Activated T-cell treated with anti-CD3 and anti-CD28 coated beads for 4 hours (primary cell): Measurements from ENCODE around the gene TRANK1.
"Not testable (repeated sequence)": the region's sequence is repeated elsewhere in the genome, so short reads cannot be mapped to it uniquely, and the experiment has no call there.

Source experiments
- DNase-seq: peaks from one replicate; pipeline ENCODE4 v3.0.0-alpha.2; 2020

The TRANK1 gene

DNA sequence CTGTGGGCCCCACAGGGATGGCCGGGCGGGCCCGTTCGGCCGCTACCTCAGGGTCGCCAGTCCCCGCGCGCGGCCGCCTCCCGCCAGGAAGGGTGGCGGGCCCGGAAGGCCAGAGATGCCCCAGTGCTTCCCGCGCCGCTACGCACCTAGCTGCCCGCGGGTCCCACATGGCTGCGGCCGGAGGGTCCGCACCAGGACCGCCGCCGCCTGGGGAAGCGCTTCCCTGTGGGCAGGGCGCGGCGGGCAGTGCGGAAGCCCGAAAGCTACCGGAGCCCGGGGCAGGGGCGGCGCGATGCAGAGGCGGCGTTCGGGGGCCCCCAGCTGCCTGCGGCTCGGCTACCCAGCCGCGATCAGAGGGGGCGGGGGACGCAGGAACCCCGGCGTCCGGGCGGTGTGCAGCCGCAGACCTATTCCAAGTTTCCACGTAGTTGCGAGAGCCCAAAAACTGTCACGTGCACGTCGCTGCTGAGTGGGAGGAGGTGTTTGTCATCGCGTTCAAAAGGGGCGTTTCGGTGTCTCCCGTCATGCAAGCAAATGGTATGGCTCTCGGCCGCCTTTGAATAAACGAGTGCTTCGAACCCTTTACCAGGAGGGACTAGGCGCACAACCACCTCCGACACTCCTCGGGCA lies at the start of gene TRANK1:
TRANK1 (minus strand) TSS at position 414 of the 630 bp plus-strand sequence; CDS start at position 169, 245 bp downstream.
- peak; percentile 79 for DNase-seq

DNA sequence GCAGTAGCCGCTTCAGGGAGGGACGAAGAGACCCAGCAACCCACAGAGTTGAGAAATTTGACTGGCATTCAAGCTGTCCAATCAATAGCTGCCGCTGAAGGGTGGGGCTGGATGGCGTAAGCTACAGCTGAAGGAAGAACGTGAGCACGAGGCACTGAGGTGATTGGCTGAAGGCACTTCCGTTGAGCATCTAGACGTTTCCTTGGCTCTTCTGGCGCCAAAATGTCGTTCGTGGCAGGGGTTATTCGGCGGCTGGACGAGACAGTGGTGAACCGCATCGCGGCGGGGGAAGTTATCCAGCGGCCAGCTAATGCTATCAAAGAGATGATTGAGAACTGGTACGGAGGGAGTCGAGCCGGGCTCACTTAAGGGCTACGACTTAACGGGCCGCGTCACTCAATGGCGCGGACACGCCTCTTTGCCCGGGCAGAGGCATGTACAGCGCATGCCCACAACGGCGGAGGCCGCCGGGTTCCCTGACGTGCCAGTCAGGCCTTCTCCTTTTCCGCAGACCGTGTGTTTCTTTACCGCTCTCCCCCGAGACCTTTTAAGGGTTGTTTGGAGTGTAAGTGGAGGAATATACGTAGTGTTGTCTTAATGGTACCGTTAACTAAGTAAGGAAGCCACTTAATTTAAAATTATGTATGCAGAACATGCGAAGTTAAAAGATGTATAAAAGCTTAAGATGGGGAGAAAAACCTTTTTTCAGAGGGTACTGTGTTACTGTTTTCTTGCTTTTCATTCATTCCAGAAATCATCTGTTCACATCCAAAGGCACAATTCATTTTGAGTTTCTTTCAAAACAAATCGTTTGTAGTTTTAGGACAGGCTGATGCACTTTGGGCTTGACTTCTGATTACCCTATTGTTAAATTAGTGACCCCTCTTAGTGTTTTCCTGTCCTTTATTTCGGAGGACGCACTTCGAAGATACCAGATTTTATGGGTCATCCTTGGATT lies 48.8 kb upstream of the TRANK1 start, which contains the start of gene MLH1:
MLH1 (plus strand) TSS at position 193 of the 958 bp plus-strand sequence; CDS start at position 223, 30 bp downstream.
- DNase-seq = peak; percentile 99

DNA sequence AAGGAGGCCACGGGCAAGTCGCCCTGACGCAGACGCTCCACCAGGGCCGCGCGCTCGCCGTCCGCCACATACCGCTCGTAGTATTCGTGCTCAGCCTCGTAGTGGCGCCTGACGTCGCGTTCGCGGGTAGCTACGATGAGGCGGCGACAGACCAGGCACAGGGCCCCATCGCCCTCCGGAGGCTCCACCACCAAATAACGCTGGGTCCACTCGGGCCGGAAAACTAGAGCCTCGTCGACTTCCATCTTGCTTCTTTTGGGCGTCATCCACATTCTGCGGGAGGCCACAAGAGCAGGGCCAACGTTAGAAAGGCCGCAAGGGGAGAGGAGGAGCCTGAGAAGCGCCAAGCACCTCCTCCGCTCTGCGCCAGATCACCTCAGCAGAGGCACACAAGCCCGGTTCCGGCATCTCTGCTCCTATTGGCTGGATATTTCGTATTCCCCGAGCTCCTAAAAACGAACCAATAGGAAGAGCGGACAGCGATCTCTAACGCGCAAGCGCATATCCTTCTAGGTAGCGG lies 48.0 kb upstream of the TRANK1 start, which contains the start of gene EPM2AIP1:
EPM2AIP1 (minus strand) TSS at position 326 of the 520 bp plus-strand sequence; CDS start at position 272, 54 bp downstream.
- no peak for DNase-seq

DNA sequence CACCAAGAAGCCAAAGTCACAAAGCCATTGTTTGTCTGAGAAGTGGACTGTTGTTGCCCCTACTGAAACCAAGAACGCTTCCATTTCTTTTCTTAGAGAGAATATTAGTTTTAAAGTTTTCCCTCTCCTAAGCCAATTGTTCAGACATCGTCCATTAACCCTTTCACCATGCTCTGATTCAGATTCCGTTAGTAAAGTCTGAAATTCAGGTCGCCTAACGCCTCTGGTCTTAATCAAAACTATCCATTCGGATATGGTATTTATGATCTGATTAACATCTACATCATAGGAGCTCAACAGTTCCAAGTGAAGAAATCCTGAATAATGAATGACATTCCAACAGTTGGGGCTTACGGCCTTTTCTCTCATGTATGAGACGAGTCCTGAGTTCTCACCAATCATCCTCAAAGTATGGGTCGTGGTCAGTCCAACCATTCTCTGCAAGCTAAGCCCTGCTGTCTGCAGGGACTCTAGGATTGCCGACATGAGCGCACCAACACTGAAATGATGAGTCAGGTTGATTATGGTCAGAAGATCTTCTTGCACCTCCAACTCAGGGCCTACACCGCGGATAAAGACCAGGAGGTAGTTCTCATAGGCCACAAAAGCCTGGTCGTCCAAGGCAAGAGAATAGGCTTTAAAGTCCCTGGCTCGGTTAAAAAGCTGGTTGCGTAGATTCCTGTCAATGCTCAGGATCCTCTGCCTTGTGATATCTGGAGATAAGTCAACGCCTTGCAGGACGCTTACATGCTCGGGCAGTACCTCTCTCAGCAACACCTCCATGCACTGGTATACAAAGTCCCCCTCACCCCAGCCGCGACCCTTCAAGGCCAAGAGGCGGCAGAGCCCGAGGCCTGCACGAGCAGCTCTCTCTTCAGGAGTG lies 47.3 kb upstream of the TRANK1 start:
- no peak for DNase-seq

DNA sequence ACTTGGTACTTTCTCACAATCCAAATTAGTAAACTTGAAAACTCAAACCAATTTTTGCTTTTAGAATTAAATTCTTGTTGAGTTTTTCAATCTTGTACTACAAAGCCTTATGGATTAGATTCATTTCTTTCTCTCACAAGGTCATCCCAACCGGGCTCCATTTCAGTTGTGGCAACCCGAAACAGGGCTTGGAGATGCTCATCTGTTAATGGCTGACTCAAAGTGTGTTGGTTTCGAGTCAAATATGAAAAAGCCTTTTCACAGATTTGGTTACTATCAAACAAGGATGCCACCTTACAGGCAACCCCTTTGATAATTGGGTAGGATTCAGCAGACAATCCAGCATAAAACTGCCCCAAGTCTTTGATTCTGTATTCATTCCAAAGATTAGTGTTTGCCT lies 46.3 kb upstream of the TRANK1 start:
- no peak for DNase-seq

DNA sequence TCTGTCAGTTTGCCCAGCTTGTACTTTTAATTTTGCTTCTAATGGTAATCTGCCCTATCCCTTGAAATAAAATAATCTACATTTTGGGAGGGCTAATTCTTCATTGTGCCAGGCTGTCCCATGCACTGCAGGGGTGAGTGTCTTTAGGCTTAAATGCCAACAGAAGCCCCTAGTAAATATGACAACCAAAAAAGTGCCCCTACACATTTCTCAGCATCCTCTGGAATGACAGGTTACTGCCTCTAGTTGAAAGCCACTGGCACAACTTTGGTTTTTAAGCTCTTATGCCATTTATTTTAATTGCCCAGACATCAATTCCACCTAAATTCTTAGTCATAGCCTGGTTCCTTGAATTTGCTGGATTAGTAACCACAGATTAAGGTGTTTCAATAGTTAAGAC lies 44.7 kb upstream of the TRANK1 start:
- DNase-seq = no peak

DNA sequence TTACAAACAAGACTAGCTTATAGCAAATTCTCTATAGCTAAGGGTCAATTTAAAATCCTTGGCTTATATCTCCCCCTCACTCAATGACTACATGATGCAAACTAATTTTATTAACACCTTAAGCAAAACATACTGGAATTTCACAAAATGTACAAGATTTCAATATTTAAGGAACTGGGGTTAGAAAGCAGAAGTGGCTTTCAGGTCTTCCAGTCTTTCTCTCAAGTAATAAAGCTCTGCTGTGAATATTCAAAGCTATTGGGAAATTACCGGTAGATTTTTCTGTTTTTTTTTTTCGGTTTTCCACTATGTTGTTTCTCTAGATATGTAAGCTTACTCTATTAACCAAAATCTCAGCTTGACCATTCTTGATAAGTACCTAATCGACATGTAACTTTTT lies 44.2 kb upstream of the TRANK1 start:
- no peak for DNase-seq

DNA sequence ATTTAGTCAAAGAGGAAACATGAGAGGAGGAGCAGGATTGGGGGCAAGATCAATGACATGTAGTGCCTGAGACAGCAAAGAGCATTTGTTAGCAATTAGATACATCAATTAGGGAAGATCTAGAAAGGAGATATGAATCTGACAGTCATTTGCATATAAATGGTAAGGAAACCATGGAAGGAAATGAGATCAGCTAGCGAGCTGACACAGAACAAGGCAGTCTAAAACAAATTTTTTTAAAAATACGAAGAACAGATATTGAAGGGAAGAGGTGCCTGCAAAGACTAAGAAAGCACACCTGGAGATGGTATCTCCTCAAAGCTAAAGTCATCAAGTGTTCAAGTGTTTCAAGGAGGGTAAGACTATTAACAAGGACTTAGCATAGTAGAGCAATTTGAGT lies 43.5 kb upstream of the TRANK1 start:
- no peak for DNase-seq

DNA sequence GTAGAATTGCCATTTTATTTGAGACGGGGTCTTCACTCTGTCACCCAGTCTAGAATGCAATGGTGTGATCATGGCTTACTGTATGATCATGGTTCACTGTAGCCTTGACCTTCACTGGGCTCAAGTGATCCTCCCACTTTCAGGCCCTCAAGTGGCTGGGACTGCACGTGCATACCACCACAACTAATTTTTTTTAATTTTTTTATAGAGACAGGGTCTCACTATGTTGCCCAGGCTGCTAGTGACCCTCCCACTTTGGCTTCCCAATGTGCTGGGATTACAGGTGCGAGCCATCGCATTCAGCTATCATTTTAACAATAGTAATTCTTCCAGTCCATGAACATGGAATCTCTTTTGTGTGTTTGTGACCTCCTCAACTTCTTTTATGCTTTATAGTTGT lies 36.2 kb upstream of the TRANK1 start:
- DNase-seq = no peak

DNA sequence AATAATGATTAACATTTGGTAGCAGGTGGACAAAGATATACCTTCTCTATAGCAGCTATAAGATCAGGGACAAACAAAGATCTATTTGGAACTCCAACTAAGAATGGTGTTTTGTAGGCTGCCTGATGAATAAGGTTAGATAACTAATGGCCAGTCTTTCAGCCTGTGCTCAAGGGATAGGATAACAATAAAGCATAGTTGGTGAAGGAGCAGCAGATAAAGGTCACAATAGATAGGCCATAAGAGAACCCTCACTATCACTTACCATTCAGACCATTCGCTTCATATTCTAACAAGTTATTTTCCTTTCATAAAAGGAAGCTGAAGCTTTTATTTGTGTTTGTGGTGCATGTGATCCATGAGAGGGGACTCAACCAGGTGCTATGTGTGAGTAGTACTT lies 28.3 kb upstream of the TRANK1 start:
- DNase-seq = no peak

DNA sequence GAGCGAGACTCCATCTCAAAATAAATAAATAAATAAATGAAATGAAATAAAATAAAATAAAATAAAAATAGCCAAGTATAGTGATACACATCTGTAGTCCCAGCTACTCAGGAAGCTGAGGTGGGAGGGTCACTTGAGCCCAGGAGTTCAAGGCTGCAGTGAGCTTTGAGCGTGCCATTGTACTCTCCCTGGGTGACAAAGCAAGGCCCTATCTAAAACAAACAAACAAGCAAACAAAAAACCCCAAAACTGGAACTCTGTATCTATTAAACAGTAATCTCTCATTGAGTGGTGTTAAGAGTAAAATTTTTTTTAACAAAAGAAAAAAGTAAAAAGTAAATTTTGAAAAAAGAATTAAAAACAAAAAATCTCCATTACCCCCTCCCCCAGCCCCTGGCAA lies 27.3 kb upstream of the TRANK1 start:
- no peak for DNase-seq

DNA sequence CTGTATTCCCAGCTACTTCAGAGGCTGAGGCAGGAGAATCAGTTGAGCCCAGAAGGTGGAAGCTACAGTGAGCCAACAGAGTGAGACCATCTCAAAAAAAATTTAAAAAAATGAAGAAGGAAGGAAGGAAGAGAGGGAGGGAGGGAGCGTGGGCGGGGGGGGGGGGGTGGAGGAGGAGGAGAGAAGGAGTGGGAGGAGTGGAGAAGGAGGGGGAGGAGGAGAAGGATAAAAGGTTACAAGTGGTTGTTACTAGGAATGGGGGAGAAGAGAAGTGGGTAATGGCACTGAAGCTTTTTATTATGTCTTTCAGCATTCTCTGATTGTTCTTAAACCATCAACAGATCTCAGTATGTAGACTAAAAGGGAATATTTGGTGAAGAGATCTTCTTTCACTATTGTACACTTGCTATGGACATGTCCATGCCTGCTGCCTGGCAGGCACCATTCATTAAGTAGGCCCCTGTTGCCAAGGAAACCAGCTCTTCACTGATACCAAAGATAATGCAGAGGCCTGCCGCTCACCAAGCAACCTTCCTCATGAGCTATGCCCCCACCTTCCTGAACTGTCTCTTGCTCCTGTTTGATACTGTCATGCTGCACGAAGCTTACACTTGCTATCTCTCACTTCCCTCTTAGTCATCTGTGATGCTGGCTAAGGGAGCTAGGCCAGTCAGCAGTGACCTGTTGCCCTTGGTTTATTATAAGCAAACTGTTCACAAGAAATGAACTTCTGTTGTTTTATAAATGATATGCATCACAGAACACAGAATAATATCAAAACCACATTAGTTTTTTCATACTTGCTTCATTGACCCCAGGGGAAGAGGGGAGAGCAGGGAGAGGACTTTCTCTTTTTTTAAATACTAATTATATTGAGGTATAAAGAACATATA lies 24.9 kb upstream of the TRANK1 start:
- DNase-seq = no peak

DNA sequence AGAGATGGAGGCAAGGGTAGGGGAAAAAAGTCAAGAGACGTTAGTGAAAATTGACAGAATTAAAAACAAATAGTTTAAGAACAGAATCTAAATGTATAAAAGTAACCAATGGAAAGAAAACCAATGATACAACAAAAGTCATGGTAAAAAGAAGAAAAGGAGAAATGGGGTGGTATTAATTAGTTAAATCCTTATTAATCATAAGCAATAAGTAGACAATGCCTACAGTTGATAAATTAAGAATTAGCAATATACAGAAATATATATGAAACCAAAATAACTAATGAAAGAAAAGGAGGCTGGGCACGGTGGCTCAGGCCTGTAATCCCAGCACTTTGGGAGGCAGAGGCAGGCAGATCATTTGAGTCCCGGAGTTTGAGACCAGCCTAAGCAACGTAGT lies 24.2 kb upstream of the TRANK1 start:
- no peak for DNase-seq

DNA sequence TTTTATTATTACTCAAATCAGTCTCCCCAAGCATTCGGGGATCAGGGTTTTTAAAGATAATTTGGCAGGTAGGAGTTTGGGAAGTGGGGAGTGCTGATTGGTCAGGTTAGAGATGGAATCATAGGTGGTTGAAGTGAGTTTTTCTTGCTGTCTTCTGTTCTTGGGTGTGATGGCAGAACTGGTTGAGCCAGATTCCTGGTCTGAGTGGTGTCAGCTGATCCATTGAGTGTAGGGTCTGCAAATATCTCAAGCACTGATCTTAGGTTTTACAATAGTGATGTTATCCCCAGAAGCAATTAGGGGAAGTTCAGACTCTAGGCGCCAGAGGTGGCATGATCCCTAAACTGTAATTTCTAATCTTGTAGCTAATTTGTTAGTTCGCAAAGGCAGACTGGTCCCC lies 20.6 kb upstream of the TRANK1 start:
- DNase-seq = no peak

DNA sequence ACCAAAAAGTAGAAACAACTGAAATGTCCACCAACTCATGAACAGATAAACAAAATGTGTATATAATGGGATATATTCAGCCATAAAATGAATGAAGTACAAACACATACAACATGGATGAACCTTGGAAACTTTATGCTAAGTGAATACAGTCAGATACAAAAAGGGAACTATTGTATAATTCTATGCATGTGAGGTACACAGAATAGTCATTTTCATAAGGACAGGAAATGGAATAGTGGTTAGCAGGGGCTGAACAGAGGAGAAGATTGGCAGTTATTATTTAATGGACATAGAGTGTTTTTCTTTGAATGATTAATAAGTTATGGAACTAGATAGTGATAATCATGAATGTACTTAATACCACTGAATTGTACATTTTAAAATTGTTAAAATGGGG lies 20.0 kb upstream of the TRANK1 start:
- no peak for DNase-seq

DNA sequence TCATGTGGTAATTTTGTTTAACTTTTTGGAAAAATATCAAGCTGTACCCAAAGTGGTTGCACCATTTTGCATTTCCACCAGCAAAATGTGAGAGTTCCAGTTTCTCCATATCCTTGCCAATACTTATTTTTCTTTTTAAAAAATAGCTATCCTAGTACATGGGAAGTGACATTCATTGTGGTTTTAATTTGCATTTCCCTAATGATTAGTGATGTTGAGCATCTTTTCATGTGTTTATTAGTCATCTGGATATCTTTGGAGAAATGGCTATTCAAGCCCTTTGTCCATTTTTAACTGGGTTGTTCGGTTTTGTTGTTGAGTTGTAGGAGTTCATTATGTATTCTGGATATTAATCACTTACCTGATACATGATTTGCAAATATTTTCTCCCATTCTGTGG lies 19.5 kb upstream of the TRANK1 start:
- no peak for DNase-seq

DNA sequence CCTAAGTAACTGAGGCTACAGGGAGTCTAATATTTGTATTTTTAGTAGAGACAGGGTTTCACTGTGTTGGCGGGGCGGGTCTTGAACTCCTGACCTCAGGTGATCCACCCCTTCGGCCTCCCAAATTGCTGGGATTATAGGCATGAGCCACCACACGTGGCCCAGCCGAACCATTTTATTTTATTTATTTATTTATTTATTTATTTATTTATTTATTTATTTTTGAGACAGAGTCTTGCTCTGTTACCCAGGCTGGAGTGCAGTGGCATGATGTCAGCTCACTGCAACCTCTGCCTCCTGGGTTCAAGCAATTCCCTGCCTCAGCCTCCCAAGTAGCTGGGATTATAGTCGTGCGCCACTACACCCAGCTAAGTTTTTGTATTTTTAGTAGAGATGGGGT lies 18.2 kb upstream of the TRANK1 start:
- DNase-seq = not testable (repeated sequence)

DNA sequence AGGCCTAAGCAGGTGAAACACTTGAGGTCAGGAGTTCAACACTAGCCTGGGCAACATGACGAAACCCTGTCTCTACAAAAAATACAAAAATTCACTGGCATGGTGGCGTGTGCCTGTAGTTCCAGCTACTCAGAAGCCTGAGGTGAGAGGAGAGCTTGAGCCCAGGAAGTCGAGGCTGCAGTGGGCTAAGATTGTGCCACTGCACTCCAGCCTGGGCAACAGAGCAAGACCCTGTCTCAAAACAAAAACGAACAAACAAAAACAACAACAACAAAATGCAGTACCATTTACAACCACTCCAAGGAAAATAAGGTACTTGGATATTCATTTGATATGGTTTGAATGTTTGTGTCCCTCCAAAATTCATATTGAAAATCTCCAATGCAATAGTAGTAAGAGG lies 15.6 kb upstream of the TRANK1 start:
- no peak for DNase-seq

DNA sequence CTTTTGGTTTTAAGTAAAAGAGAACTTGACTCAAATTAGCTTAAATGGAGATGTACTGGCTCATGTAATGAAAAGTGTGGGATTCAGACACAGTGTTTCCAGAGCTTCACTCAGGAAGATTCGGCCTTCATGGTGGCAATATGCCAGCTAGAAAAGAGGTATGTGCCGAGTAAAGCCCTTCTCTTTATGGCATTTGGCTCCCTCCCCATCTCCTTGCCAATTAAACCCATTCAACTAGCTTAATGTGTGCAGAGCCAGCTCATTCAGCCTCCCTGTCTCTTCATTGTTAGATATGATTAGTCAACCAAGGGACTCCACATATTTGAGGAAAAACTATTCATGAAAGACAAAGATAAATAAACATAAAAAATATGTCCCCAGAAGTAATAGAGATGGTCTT lies 15.0 kb upstream of the TRANK1 start:
- no peak for DNase-seq

DNA sequence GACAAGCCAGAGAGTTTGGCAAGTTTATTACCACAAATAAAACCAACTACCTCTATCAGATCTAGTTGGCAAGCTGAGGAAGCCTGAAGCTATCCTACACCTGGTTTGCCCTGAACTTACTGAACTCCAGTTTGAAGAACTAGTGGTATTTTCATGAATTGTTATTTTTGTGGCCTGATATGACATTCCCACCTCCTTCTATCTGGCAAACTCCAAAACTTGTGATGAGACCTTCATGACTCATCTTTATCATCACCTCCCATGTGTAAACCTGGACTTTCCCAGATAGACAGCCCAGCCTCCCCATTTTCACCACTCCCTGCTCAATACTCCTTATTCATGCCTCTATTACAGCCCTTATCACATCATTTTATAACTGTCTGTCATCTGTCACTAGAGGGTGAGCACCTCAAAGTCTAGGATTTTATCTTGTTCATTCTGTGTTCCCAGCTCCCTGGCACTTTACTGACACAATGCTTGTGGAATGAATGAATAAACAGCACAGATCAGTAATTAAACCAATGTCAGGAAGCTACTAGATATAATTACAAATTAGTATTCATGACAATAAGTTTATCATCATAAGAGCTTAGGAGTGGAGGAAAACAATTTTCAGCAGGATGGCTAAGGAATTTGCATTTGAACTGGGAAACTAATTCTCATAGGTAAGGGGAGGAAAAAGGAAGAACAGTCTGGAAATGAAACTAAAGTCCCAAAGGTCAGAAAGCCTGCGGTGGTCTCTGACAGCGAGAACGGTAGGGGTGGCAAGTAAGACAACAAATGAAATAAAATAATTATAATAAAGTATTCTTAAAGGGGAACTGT lies 13.2 kb upstream of the TRANK1 start:
- no peak for DNase-seq

DNA sequence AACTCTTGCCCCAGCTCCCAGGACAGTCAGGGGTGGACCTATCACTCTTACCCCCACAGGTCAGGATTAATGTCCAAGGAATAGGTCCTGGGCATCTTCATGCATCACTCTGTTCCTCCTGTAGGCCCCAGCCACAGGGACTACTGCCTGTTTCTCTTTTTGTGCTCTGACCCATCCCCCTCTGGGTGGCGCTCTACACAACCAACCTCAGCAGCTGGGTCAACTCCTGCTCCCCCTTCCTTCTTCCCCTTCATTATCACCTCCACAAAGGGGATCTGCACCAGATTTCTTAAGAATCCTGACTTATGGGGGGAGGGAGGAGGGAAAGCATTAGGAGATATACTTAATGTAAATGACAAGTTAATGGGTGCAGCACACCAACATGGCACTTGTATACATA lies 12.2 kb upstream of the TRANK1 start:
- no peak for DNase-seq
